H1 (cell line): ENCODE results near the gene RUNX1. TPM values are rescaled to one million over a fixed set of nuclear protein-coding genes. Genes with fewer than 3 reads are reported as not detected.

Experiments
- BACH1 ChIP-seq: IDR thresholded peaks from 2 replicates; pipeline ENCODE4 v1.6.1; 2012; ENCODE audit warnings: low read length, improper control_type of control experiment
- CBX5 ChIP-seq: fragments of 300-800, 300-1000 bp; sonication (generic); IDR thresholded peaks from 2 replicates; pipeline ENCODE4 v1.7.1; 2016; ENCODE audit warnings: antibody characterized with exemption, low read length, low read depth
- EZH2 ChIP-seq: fragments of 200-600 bp; sonication (generic); IDR thresholded peaks from 2 replicates; pipeline ENCODE4 v1.7.1; 2012; ENCODE audit warnings: low read depth, mild to moderate bottlenecking, moderate library complexity, low read length, inconsistent platforms; ENCODE audit not compliant: severe bottlenecking
- KDM4A ChIP-seq: IDR thresholded peaks from one replicate; pipeline ENCODE4 v1.7.1; 2012; ENCODE audit warnings: low read depth, mild to moderate bottlenecking, moderate library complexity, low read length, inconsistent platforms; ENCODE audit not compliant: severe bottlenecking
- MAX ChIP-seq: IDR thresholded peaks from 2 replicates; pipeline ENCODE4 v1.6.1; 2012; ENCODE audit warnings: inconsistent platforms
- NANOG ChIP-seq: IDR thresholded peaks from 2 replicates; pipeline ENCODE4 v1.6.1; 2011; ENCODE audit warnings: low read length, low read depth, mild to moderate bottlenecking, inconsistent platforms; ENCODE audit not compliant: insufficient read depth, poor library complexity, severe bottlenecking
- PHF8 ChIP-seq: fragments of 200-600 bp; sonication (generic); conservative IDR thresholded peaks from 2 replicates; pipeline ENCODE4 v1.7.1; 2012; ENCODE audit warnings: low read depth, mild to moderate bottlenecking, inconsistent platforms, low read length, moderate library complexity
- RXRA ChIP-seq: IDR thresholded peaks from 2 replicates; pipeline ENCODE4 v1.6.1; 2011; ENCODE audit warnings: low read depth, mild to moderate bottlenecking, low read length, moderate library complexity; ENCODE audit not compliant: insufficient read depth
- SIRT6 ChIP-seq: IDR thresholded peaks from one replicate; pipeline ENCODE4 v1.7.1; 2012; ENCODE audit warnings: low read length, inconsistent platforms
- SRF ChIP-seq: IDR thresholded peaks from 2 replicates; pipeline ENCODE4 v1.6.1; 2011; ENCODE audit warnings: mild to moderate bottlenecking, low read depth, low read length, moderate library complexity
- TAF7 ChIP-seq: optimal IDR thresholded peaks from 2 replicates; pipeline ENCODE3; 2011; ENCODE audit warnings: low read depth, mild to moderate bottlenecking, inconsistent platforms, low read length, moderate library complexity, borderline replicate concordance
- TCF12 ChIP-seq: IDR thresholded peaks from 2 replicates; pipeline ENCODE4 v1.6.1; 2011; ENCODE audit warnings: low read depth, mild to moderate bottlenecking, low read length
- polyA plus RNA-seq, 7 experiments: library from polyadenylated mRNA; depleted of rRNA in 3 of 7; stranded (reverse) in 5 of 7; unstranded in 2 of 7; fragments of >200 nt in 5 of 7; fragments of 200-250 nt in 2 of 7; gene quantifications; 1 replicate in 5 of 7; 2 replicates in 1 of 7; 4 replicates in 1 of 7; pipeline versions ENCODE4 v1.2.1 to v1.2.3, GENCODE V29; 2011 to 2013; ENCODE audit warnings: missing spikeins in 2 of 7, mixed read lengths in 2 of 7
- total RNA-seq: library from RNA; stranded (reverse); fragmentation: NEBNext Ultra II Directional; extraction: Animal tissue kit (Norgen Biotek cat#: 25700); gene quantifications from 2 replicates; pipeline ENCODE4 v1.2.1, GENCODE V29; 2021

The RUNX1 gene
- total and polyA plus RNA-seq, 2 of the 8 experiments (the other 6 are each of a cell fraction or from before 2014, with no cell fraction given): 0.20 to 0.60 TPM

GRCh38 chr21:34852448-34852847 lies 196.7 kb downstream of the RUNX1 start (continued):
- TF ChIP-seq TCF12 (no peak), SIRT6 (no peak), CBX5 (no peak), TAF7 (no peak), SRF (no peak), EZH2 (no peak), BACH1 (no peak), KDM4A (no peak), NANOG (no peak), RXRA (no peak), PHF8 (no peak), MAX (no peak)
